ENCODE results near the gene SETD5.

DNA sequence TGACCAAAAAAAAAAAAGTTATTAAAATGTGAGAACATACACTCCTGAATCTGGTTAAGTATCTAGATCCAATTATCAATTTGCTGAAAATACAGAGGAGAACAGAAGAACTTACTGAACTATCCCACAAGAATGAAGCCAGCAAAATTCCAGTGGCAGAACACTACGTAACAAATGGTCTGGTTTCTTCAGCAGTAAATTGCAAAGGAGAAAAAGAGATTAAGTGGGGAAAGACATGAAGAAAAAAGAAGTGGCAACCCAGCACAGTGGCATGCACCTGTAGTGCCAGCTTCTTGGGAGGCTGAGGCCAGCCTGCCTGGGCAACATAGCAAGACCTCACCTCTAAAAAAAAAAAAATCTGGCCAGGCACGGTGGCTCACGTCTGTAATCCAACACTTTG, 94.1 kb downstream of the SETD5 start:
- TF ChIP-seq POLR2A (IDR thresholded peaks at IDR 0.05) (no peak), EP300 (IDR thresholded peaks at IDR 0.05) (no peak)
- TF ChIP-seq, protein P1, sequence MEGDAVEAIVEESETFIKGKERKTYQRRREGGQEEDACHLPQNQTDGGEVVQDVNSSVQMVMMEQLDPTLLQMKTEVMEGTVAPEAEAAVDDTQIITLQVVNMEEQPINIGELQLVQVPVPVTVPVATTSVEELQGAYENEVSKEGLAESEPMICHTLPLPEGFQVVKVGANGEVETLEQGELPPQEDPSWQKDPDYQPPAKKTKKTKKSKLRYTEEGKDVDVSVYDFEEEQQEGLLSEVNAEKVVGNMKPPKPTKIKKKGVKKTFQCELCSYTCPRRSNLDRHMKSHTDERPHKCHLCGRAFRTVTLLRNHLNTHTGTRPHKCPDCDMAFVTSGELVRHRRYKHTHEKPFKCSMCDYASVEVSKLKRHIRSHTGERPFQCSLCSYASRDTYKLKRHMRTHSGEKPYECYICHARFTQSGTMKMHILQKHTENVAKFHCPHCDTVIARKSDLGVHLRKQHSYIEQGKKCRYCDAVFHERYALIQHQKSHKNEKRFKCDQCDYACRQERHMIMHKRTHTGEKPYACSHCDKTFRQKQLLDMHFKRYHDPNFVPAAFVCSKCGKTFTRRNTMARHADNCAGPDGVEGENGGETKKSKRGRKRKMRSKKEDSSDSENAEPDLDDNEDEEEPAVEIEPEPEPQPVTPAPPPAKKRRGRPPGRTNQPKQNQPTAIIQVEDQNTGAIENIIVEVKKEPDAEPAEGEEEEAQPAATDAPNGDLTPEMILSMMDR (IDR thresholded peaks at IDR 0.05): no peak

All from stomach (tissue), 4 donors.